ENCODE results near the gene GLI3. TPM values are rescaled to one million over a fixed set of nuclear protein-coding genes. Genes with fewer than 3 reads are reported as not detected.

Gene GLI3
- total and polyA plus RNA-seq, 2 of the 8 experiments (the other 6 are each of a cell fraction or from before 2014, with no cell fraction given): 8.0 to 31.1 TPM

DNA sequence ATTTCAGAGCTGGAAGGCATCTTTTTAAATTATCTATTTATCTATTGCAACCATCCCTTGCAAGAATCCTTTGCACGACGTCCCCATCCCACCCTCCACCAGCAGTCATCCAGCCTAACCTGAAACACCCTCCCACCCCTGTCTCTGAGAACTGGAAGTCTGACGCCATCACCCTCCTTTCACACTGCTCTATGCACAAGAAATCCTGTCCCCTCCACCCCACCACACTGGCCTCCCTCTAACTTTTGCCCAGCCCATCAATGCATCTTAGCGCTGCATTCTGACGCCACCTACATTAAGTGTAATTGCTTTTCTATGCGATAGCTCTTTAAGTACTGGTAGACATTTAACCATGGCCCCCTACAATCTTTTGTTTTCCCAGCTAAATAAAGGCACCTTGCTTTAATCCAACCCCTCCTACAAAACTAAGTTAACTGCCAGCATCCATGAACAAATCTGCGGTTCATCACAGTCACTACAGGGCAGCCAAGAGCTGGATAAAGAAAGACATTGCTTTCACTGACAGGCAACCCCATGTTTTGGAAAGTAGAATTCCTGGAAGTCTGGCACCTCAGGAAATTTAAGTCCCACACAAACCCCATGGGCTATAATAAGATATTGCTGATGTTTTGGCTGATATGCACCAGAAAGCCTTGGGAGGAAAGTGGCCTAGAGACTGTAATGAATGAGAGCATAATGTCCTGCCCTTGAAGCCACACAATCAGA is 128.0 kb downstream of the GLI3 start (continued):
- TF ChIP-seq CHD7 (IDR thresholded peaks at IDR 0.05; ENCODE audit: insufficient replicate concordance, low read length): no peak
